AG09319 (cell line): ENCODE results near the gene MAPKAPK3.

Source experiments
- DNase-seq: peaks from one replicate; pipeline ENCODE4 v3.0.0-alpha.2; 2010; ENCODE audit warnings: low read depth; ENCODE audit errors: extremely low read depth
- CTCF ChIP-seq: IDR thresholded peaks from 2 replicates; pipeline ENCODE4 v1.5.1; 2011; ENCODE audit warnings: low read depth, mild to moderate bottlenecking, inconsistent platforms, low read length, moderate library complexity

Gene MAPKAPK3

GRCh38 chr3:50626401-50626800 is 9.4 kb downstream of the MAPKAPK3 start:
- TF ChIP-seq CTCF = no peak
- DNase-seq = no peak

- TF ChIP-seq CTCF = peak; percentile 42
- no peak for DNase-seq
These were observed 10.6 kb downstream of the MAPKAPK3 start for GRCh38 chr3:50627407-50628051.

GRCh38 chr3:50628601-50629000 is 11.7 kb downstream of the MAPKAPK3 start:
- no peak for DNase-seq
- no peak for TF ChIP-seq CTCF

GRCh38 chr3:50630394-50630793 is 13.4 kb downstream of the MAPKAPK3 start:
- no peak for TF ChIP-seq CTCF
- no peak for DNase-seq

GRCh38 chr3:50630877-50631276 is 13.9 kb downstream of the MAPKAPK3 start:
- no peak for DNase-seq
- TF ChIP-seq CTCF = no peak

GRCh38 chr3:50632450-50632849 is 15.5 kb downstream of the MAPKAPK3 start:
- no peak for TF ChIP-seq CTCF
- no peak for DNase-seq

GRCh38 chr3:50633230-50633790 is 16.4 kb downstream of the MAPKAPK3 start:
- TF ChIP-seq CTCF = no peak
- no peak for DNase-seq
